GM10248 (cell line): ENCODE measurements around the gene ECM2.

ENCODE experiments used
- CTCF ChIA-PET: fragments of 300-600 bp; sonication (Branson Sonifier 250); formaldehyde crosslinking; extraction: SDS; loops from one replicate; lab custom pipeline; 2021; ENCODE audit warnings: antibody characterized with exemption; lab: Yijun Ruan, JAX
- POLR2A ChIA-PET: fragments of 350-650 bp; sonication (Branson Sonifier 250); formaldehyde crosslinking; extraction: SDS; loops from one replicate; lab custom pipeline; 2020; ENCODE audit warnings: antibody characterized with exemption; lab: Yijun Ruan, JAX
- DNase-seq: peaks from one replicate; pipeline ENCODE4 v3.0.0; 2012; ENCODE audit errors: extremely low spot score
- TF ChIP-seq, protein P1 (sequence below): IDR thresholded peaks from 2 replicates; pipeline ENCODE4 v1.5.1; 2012; ENCODE audit warnings: mild to moderate bottlenecking, low read depth; ENCODE audit errors: extremely low read depth, missing control alignments, control extremely low read depth

The ECM2 gene

DNA sequence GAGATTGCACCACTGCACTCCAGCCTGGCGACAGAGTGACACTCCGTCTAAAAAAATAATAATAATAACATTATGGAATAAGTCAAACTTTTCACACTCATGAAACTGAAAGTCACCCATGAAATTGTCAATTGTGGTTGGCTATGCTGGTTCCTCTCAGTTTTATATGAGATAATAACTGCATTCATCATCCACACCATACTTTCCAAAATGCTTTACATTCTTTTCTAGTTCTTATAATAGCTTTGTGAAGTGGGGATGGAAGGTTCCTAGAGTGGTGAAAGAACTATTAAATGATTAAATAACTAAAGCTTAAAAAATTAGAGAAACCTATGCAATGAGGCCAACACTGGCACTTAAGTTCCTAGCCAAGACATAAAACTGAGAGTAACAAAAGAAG lies 40.9 kb downstream of the ECM2 start:
- ChIA-PET POLR2A (no interaction called here), CTCF (interaction anchor here (0.7 to 1.8 kb wide), 5 partner anchors 9 to 22 kb away, joined by 3 to 6 read pairs (median 4); partner anchors contain the start of gene ASPN)
- TF ChIP-seq, protein P1, sequence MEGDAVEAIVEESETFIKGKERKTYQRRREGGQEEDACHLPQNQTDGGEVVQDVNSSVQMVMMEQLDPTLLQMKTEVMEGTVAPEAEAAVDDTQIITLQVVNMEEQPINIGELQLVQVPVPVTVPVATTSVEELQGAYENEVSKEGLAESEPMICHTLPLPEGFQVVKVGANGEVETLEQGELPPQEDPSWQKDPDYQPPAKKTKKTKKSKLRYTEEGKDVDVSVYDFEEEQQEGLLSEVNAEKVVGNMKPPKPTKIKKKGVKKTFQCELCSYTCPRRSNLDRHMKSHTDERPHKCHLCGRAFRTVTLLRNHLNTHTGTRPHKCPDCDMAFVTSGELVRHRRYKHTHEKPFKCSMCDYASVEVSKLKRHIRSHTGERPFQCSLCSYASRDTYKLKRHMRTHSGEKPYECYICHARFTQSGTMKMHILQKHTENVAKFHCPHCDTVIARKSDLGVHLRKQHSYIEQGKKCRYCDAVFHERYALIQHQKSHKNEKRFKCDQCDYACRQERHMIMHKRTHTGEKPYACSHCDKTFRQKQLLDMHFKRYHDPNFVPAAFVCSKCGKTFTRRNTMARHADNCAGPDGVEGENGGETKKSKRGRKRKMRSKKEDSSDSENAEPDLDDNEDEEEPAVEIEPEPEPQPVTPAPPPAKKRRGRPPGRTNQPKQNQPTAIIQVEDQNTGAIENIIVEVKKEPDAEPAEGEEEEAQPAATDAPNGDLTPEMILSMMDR: no peak
- DNase-seq: no peak

DNA sequence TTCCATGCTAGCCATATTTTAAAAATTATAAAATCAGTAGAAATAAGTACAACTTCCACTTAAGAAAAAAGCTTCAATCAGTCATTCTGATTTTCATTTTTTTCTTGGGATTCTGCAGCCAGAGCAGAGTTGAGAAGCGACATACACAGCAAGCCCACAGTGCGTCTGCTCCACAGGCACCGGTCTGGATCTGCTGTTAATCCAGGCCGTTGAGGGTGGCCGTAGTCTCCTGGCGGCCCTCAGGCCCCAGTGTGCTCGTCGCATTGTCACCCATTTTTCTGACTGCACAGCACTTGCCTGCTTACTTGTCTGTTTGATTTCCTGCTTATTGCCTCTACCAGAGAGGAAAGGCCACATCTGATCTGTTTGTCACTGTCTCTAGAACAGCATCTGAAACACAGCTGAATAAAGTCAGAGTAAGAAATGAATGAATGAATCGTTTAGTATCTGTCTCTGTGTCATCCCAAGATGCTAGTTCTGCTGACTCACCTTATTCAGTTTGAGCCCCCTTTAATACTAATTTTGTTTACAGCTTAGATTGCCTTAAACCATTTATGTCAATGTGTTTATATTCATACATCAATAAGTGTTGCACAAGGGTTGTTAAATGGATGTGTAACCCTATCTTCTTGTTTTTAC lies 41.9 kb downstream of the ECM2 start:
- POLR2A ChIA-PET: no interaction called here
- TF ChIP-seq, protein P1: no peak
- CTCF ChIA-PET: interaction anchor here (0.7 to 1.8 kb wide), 3 partner anchors 9 to 13 kb away, joined by 3 to 6 read pairs (median 5); partner anchors contain the start of gene ASPN
- DNase-seq: no peak

DNA sequence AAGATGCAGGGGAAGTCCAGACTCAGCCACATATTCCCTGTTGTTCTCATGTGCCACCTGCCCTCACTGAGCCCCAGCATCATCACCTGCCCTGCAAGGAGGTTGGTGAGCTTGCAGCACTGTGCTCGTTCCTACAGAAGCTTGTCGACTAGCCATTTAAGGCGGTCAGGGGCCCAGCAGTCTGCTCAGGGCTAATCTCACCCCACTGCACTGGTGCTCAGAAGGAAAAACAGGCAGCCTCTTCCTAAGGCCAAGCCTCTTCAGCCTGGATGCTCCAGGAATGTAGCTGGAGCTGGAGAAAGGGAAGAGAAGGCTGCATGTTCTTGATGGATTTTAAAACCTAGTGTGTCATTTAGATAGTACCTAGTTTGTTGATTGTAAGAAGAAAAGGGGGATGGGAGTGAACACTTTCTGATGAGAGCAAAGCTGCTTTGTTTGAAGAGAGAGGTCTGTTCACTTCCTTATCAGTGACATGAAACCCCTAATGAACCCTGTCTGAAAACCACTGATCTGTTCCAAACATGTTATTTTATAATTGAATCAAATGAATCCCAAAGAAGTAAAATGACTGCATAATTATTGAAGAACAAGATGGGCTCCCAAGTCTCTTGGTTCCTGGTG lies 42.9 kb downstream of the ECM2 start:
- ChIA-PET CTCF (no interaction called here), POLR2A (no interaction called here)
- DNase-seq: no peak
- TF ChIP-seq, protein P1: no peak

DNA sequence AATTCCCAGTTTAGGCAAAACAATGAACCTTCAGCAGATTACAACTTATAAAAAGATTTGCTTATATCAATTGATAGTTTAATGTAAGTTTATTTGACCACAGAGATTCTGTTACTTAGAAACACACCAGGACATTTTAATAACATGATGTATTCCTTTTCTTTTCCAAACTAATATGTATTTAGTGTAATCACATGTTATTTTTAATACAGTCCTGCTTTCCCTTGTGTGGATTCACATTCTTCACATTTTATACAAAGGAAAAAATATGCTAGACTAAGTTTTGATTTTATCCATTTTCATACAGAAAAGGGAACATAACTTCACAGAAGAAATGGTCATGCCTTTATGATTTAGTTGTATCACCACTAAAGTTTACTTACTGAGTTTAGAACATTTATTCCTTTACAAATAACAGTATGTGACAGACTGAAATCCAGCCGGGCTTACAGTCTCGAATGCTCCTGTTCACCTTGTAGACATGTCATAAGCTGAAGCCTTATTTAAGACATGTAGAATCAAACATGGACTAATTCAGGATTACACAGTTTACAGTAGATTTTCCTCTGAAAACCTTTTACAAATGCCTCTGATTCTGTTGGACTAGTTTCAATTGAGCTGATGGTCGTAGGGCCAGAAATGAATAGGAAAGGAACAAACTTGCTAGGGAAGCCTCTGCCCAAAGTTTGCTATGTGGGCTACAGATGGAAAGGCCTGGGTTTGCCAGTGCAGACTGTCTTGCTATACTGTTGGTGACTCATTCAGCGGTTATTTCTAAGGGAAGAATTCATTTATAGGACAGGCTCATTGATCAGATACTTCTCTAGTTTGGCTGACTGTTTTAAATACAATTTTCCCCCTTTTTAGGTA lies 46.9 kb downstream of the ECM2 start:
- TF ChIP-seq, protein P1: no peak
- DNase-seq: no peak
- POLR2A ChIA-PET: no interaction called here
- CTCF ChIA-PET: interaction anchor here (1.6 kb wide), 1 partner anchor 14 kb away, joined by 5 read pairs; no protein-coding TSS in a partner anchor

DNA sequence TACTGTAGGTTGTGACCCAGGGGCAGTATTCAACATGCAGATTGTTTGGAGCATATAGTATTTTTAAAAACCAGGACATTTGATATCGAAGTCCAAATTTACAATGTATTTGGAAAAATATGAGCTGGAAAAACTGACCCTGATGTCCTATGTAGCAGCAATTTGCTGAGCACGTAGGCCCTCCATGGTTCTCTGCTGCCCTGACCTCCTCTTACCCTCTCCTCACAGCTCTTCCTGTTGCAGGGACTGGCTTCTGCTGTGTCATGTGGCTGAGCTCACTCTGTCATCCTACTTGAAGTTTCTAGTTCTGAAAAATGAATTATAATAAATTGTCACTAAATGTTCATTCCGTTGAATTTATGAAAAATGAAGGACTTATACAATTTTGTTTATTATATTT lies 49.4 kb downstream of the ECM2 start:
- CTCF ChIA-PET: interaction anchor here (0.7 to 1.4 kb wide), 3 partner anchors 11 to 158 kb away, joined by 3 to 4 read pairs (median 3); no protein-coding TSS in a partner anchor
- TF ChIP-seq, protein P1: no peak
- POLR2A ChIA-PET: no interaction called here
- no peak for DNase-seq

DNA sequence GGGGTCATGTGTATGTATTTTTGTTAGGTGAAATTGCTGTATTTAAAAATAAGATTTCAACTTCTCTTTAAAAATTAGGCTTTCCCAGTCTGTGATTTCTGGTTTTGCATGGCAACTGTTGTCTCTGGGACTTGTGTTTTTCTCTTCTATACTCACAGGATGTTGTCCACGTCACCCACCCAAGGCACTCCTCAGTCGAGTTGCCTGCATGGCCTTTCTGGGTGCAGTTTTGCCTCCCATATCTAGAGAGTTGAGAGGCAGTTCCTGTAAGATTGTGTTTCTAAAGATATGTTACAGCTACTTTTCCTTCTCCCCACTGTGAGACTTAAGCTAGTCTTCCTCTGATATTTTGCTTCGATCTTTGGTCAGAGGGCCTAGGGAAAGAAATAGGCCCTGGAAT lies 51.2 kb downstream of the ECM2 start:
- no peak for DNase-seq
- TF ChIP-seq, protein P1: no peak
- CTCF ChIA-PET: interaction anchor here (0.8 kb wide), 1 partner anchor 10 kb away, joined by 3 read pairs; no protein-coding TSS in a partner anchor
- POLR2A ChIA-PET: no interaction called here
